ENCODE results near the gene TCERG1L. TPM values are rescaled to one million over a fixed set of nuclear protein-coding genes. Genes with fewer than 3 reads are reported as not detected.

Gene TCERG1L, protein sequence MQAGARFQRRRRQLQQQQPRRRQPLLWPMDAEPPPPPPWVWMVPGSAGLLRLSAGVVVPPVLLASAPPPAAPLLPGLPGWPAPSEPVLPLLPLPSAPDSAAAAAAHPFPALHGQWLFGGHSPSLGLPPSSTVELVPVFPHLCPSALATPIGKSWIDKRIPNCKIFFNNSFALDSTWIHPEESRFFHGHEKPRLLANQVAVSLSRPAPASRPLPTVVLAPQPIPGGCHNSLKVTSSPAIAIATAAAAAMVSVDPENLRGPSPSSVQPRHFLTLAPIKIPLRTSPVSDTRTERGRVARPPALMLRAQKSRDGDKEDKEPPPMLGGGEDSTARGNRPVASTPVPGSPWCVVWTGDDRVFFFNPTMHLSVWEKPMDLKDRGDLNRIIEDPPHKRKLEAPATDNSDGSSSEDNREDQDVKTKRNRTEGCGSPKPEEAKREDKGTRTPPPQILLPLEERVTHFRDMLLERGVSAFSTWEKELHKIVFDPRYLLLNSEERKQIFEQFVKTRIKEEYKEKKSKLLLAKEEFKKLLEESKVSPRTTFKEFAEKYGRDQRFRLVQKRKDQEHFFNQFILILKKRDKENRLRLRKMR
- not detected in 2 replicates for total RNA-seq

DNA sequence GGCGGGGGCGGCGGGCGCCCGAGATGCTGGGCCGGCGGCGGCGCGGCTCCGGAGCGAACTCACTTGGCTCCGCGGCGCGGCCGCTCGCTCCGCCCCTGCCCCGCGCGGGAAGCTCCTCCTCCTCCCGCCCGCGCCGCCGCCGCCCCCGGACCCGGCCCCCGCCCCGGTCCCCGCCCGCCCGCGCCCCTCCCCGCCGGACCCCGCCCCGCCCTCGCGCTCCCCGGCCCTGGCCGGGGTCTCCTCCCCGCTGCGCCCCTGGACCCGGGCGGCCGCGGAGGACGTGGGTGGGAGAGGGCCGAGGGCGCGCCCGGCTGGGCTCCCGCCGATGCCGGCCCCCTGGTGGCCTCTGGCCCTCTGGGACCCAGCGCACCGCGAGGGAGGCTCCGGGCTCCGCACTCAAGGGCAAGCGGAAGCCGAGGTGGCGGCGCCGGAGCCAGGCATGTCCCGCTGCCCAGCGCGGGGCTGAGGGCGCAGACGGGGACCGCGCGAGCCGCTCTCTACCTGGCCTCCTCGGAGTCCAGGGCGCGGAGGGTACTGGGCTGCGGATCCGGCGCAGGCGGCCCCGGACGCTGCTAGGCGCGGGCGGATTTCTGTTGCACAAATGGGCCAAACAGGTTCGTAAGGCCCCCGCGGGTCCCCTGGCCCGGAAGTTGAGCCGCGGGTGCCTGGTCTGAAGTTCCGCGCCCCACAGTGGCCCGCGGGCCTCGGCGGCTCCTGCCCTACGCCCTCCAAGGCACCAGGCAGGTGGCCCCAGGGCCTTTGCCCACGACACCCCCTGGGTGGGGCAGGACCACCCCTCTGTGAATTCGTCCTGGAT lies at the start of gene TCERG1L:
Gene TCERG1L (minus strand): TSS at position 61 of the 817 bp plus-strand sequence. CDS start 86 bp downstream, outside the sequence.
- peak; percentile 68 for DNase-seq
- H3K4me3 Mint-ChIP-seq: peak within 1 kb of the TSS; percentile 40
- H3K4me1 Mint-ChIP-seq: no peaks in the 10 kb centered on the region
- no peak within 1 kb of the TSS for H3K27ac Mint-ChIP-seq
- peaks cover 35% of the 10 kb centered on the region for H3K27me3 Mint-ChIP-seq
- intact Hi-C loops (cut with micrococcal nuclease): no loop called here
- no peaks in the 10 kb centered on the region for H3K9me3 Mint-ChIP-seq
- H3K36me3 Mint-ChIP-seq (ENCODE audit: low read depth): no peaks in the 10 kb centered on the region

DNA sequence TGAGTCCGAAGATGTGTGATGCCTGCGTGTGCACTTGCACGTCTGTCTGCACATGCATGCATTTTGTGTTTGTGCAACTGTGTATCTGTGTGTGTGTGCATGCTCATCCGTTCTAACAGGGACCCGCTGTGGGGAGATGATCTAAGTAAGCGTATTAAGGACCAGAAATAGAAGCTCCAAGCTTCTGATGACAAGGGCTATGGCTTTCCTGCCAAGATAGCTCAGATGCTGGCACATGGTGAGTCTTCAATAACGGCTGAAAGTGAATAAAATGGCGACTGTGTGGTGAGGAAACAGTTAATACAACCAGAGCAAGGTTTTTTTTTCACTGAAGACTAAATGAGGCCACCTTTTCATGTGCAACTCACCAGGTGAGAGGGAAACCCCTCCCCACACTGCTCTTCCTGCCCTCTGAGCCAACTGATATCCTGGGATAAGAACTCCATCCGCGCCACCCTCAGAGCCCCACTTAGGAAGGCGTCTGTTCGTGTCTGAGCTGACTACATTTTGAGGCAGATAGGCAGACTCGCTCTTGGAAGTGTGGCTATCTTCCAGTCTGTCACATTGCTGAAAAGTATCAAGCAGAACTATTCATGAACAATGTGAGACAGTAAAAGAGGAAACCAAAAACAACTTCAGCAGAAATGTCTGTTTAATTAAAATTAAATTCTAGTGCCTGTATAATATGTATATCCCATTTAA lies 47.4 kb upstream of the TCERG1L start:
- Mint-ChIP-seq H3K36me3 (ENCODE audit: low read depth) (no peaks in the 10 kb centered on the region), H3K27me3 (no peaks in the 10 kb centered on the region), H3K27ac (no peak overlapping the region), H3K9me3 (no peaks in the 10 kb centered on the region), H3K4me1 (no peaks in the 10 kb centered on the region), H3K4me3 (no peak overlapping the region)
- no peak for DNase-seq
- intact Hi-C loops (cut with micrococcal nuclease): no loop called here

DNA sequence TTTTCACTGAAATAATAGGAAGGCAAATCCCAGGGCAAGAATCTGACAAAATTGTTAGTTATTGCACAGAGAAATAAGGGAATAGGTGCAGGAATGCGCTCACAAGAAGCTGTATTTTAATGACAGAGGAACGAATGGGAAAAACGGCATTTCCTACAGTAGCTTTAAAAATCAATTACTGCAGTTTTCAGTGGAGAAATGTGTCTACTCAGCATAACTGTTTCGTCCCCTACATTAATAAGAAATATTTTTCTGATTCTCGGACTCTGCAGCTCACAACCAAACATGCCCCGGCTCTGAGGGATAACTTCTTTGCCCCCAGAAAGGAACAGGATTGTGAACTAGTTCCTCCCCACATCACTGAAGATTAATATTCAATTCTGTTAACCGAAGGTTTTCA lies 44.9 kb upstream of the TCERG1L start:
- H3K9me3 Mint-ChIP-seq: no peaks in the 10 kb centered on the region
- intact Hi-C loops (cut with micrococcal nuclease): no loop called here
- H3K4me3 Mint-ChIP-seq: no peak overlapping the region
- H3K27me3 Mint-ChIP-seq: no peaks in the 10 kb centered on the region
- H3K36me3 Mint-ChIP-seq (ENCODE audit: low read depth): no peaks in the 10 kb centered on the region
- no peaks in the 10 kb centered on the region for H3K4me1 Mint-ChIP-seq
- no peak overlapping the region for H3K27ac Mint-ChIP-seq
- DNase-seq: no peak

DNA sequence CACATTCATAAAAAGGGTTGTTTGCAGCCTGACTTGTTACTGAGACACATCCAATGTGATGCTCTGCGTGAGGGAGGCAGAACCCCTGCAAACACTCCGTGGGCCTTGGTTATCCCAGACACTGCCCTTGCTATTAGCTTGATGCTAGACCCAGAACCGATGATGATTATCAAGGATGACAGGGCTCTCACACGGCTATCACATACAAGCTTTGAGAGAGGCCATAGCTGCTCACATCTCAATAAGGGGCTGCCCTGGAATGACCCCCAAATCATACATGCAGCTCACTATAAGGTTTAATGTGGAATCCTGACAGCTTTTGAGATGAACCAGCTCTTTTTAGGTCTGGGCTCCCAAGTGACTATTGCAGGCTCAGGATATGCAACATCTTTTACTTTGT lies 44.4 kb upstream of the TCERG1L start:
- Mint-ChIP-seq H3K4me3 (no peak overlapping the region), H3K4me1 (no peaks in the 10 kb centered on the region), H3K27ac (no peak overlapping the region), H3K27me3 (no peaks in the 10 kb centered on the region), H3K36me3 (ENCODE audit: low read depth) (no peaks in the 10 kb centered on the region), H3K9me3 (no peaks in the 10 kb centered on the region)
- intact Hi-C loops (cut with micrococcal nuclease): no loop called here
- no peak for DNase-seq

DNA sequence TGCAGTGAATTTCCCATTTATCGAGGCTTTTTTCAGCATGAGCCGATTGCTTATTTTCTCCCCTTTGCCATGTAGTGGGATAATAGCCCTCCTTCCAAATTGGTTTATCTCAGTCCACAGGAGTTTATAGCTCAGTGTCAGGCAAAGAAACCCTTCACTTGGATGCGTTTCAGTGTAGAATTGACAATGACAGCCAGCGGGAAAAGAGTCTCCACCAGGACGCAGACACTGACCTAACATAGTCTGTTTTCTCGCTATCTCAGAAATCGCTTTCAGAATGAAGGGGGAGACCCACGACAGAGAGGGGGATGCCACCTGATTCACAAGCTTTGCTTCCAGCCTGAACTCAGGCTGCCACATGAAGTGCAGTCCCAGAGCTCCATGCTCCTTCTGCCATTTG lies 43.5 kb upstream of the TCERG1L start:
- Mint-ChIP-seq H3K36me3 (ENCODE audit: low read depth) (no peaks in the 10 kb centered on the region), H3K9me3 (no peaks in the 10 kb centered on the region), H3K27ac (no peak overlapping the region), H3K4me1 (no peaks in the 10 kb centered on the region), H3K27me3 (no peaks in the 10 kb centered on the region), H3K4me3 (no peak overlapping the region)
- no peak for DNase-seq
- intact Hi-C loops (cut with micrococcal nuclease): no loop called here

DNA sequence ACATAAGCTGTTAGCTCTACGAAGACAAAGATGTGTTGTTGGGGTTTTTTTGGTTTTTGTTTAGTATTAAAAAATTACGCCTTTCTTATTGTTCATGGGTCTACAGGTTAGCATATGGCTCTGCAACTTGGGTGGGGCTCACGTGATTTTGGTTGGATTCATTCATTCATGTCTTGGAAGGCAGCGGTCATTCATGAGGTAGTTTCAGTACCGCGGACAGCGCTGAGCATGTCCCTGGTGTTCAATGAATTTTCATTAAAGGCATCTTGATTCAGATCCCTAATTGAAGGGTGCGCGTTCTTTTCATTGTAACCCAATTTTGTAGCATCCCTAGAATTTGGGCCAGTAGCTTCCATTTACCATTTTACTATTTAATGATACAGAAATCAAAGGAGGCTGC lies 42.9 kb upstream of the TCERG1L start:
- Mint-ChIP-seq H3K27me3 (no peaks in the 10 kb centered on the region), H3K9me3 (no peaks in the 10 kb centered on the region), H3K27ac (no peak overlapping the region), H3K4me1 (no peaks in the 10 kb centered on the region), H3K4me3 (no peak overlapping the region), H3K36me3 (ENCODE audit: low read depth) (no peaks in the 10 kb centered on the region)
- intact Hi-C loops (cut with micrococcal nuclease): no loop called here
- peak; percentile 57 for DNase-seq

DNA sequence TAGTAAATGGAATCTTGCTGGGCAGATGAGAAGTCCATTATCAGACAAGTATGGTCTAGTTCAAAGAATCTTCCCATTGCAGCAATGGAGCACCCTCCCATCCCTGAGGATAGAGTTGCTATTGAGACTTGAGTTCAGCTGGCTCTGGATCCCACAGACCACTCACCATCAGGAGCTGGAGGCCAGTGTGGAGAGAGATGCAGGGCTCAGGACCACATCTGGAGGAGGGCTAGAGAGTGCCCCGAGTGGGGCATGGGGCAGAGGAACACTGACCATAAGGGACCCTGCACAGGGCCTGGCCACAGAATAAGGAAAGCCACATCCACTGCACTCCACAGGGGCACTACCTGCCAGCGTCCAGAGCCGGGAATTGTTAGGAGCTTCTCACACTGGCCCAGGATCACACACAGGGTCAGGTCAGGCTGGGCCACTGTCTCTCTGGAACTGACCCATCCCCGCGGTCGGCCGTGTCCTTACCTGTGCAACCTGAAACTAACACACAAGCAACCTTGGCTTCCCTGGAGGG lies 41.3 kb upstream of the TCERG1L start:
- H3K9me3 Mint-ChIP-seq: no peaks in the 10 kb centered on the region
- H3K27ac Mint-ChIP-seq: no peak overlapping the region
- no peaks in the 10 kb centered on the region for H3K36me3 Mint-ChIP-seq (ENCODE audit: low read depth)
- intact Hi-C loops (cut with micrococcal nuclease): no loop called here
- H3K27me3 Mint-ChIP-seq: no peaks in the 10 kb centered on the region
- DNase-seq: no peak
- H3K4me3 Mint-ChIP-seq: no peak overlapping the region
- no peaks in the 10 kb centered on the region for H3K4me1 Mint-ChIP-seq

DNA sequence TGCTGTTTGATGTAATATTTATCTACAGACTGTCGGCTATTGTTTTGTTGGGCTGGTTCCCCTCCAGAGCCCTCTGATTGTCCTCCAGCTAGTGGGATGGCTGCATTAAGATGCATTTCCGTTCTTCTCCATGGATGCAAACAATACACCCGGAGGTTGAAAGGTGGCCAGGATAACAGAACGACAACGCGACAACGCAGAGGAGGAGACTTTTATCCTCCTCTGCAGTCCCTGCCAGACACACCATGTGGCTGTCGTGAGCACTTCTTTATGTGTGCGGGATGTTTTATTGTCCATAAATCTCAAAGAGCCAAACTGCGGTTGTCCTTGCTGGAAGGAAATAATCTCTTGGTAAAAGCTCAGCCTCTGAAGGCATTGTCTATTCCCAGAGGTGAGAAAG lies 39.1 kb upstream of the TCERG1L start:
- Mint-ChIP-seq H3K9me3 (peaks cover 4% of the 10 kb centered on the region), H3K4me3 (no peak overlapping the region), H3K4me1 (no peaks in the 10 kb centered on the region), H3K27ac (no peak overlapping the region), H3K27me3 (no peaks in the 10 kb centered on the region), H3K36me3 (ENCODE audit: low read depth) (no peaks in the 10 kb centered on the region)
- intact Hi-C loops (cut with micrococcal nuclease): no loop called here
- no peak for DNase-seq

DNA sequence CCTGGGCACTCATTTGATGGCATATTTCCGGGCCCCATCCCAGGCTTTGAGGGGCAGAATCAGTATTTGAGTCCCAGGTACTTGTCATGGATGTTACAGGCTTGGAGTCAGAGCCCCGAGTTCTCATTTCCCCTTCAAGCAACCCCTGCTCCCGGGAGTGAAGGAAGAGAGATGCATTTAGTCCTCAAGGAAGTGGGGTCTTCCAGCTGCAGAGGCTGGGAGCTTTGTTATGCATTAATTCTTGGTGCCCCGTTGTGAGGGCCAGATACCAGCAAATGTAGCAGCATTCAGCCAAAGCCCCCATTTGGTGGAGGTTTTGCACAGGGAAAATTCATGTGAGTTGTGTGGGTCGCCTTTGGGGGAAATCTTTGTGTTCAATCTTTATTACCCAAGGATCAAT lies 38.7 kb upstream of the TCERG1L start:
- Mint-ChIP-seq H3K9me3 (peaks cover 4% of the 10 kb centered on the region), H3K4me3 (no peak overlapping the region), H3K27me3 (no peaks in the 10 kb centered on the region), H3K36me3 (ENCODE audit: low read depth) (no peaks in the 10 kb centered on the region), H3K4me1 (no peaks in the 10 kb centered on the region), H3K27ac (no peak overlapping the region)
- no peak for DNase-seq
- intact Hi-C loops (cut with micrococcal nuclease): no loop called here

DNA sequence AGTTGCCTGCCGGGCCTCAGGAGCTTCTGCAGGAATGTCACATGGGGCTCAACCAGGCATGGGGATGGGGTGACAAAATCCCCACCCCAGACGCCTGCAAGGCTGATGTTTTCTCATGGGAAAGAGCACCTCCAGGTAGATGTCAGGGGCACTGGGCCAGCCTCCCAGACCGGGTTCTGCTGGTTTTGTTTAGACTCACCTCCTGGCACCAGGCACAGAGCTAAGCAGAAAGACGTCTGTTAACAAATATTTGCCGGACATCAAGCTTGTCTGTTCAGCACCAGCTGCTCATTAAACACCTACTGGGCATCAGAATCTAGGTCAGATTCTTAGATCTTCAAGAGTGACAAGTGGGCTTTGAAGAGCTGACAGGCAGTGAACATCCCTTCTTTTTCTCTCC lies 34.9 kb upstream of the TCERG1L start:
- H3K27me3 Mint-ChIP-seq: no peaks in the 10 kb centered on the region
- DNase-seq: no peak
- intact Hi-C loops (cut with micrococcal nuclease): no loop called here
- no peaks in the 10 kb centered on the region for H3K4me1 Mint-ChIP-seq
- H3K36me3 Mint-ChIP-seq (ENCODE audit: low read depth): no peaks in the 10 kb centered on the region
- H3K27ac Mint-ChIP-seq: no peak overlapping the region
- H3K9me3 Mint-ChIP-seq: peaks cover 4% of the 10 kb centered on the region
- no peak overlapping the region for H3K4me3 Mint-ChIP-seq

DNA sequence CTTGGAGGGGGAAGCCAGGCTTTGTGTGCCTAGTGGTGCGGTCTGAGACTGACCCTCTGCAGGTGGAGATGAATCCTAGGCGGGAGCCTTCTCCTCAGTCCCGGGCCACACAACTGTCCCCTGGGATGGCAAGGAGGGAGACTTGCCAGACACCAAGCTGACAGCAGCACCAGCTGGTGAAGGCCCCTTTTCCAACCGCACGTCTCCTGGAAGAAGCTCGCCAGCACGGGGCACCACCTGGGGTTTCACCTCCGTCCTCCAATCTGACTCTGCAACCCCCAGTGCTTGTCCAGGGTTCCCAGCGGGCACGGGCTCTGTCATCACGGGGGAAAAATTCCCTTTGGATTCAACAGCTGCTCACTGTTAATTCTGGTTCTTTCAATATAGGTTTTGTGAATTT lies 34.2 kb upstream of the TCERG1L start:
- peaks cover 6% of the 10 kb centered on the region for H3K9me3 Mint-ChIP-seq

DNA sequence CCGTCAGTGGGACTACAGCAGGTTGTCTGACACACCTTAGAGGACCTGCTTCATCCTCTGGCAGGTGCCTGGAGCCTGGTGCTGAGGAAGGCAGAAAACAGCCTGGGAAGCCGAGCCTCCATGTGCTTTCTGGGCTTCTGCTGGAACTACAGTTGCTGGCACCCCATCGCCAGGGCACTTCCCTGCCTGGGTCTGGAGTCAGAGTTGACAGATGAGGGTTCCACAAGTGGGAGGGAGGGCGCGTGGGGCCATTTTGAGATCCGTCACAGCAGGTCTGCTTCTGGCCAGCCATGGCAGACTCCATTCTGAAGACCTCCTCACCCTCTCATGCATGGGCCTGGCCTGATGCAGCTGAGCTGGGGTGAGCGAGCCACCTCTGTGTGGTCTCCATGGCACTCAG lies 33.2 kb upstream of the TCERG1L start:
- H3K4me1 Mint-ChIP-seq: no peaks in the 10 kb centered on the region
- H3K9me3 Mint-ChIP-seq: peaks cover 10% of the 10 kb centered on the region
- no peak overlapping the region for H3K4me3 Mint-ChIP-seq
- no peak for DNase-seq
- no peaks in the 10 kb centered on the region for H3K36me3 Mint-ChIP-seq (ENCODE audit: low read depth)
- H3K27ac Mint-ChIP-seq: no peak overlapping the region
- no peaks in the 10 kb centered on the region for H3K27me3 Mint-ChIP-seq
- intact Hi-C loops (cut with micrococcal nuclease): no loop called here

More for the DNA sequence above, 34.2 kb upstream of the TCERG1L start:
- no peaks in the 10 kb centered on the region for H3K36me3 Mint-ChIP-seq (ENCODE audit: low read depth)
- H3K27ac Mint-ChIP-seq: no peak overlapping the region
- intact Hi-C loops (cut with micrococcal nuclease): no loop called here
- no peak for DNase-seq
- no peak overlapping the region for H3K4me3 Mint-ChIP-seq
- H3K4me1 Mint-ChIP-seq: no peaks in the 10 kb centered on the region
- H3K27me3 Mint-ChIP-seq: no peaks in the 10 kb centered on the region

DNA sequence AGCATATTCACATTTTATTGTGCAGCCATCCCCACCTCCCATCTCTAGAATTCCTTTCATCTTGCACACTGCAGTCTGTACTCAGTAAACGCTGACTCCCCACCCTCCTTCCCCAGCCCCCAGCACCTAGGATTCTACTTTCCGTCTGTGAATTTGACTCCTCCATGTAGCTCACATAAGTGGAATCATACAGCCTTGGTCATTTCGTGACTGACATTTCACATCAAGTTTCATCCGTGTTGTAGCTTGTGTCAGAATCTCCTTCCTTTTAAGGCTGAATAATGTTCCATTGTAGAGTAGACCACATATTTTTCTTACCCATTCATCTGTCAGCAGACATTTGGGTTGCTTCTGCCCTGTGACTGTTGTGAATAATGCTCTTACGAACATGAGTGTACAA lies 26.2 kb upstream of the TCERG1L start:
- H3K27me3 Mint-ChIP-seq: no peaks in the 10 kb centered on the region
- H3K27ac Mint-ChIP-seq: no peak overlapping the region
- H3K4me1 Mint-ChIP-seq: no peaks in the 10 kb centered on the region
- no peak overlapping the region for H3K4me3 Mint-ChIP-seq
- no peaks in the 10 kb centered on the region for H3K36me3 Mint-ChIP-seq (ENCODE audit: low read depth)
- intact Hi-C loops (cut with micrococcal nuclease): no loop called here
- H3K9me3 Mint-ChIP-seq: peaks cover 6% of the 10 kb centered on the region
- no peak for DNase-seq

Measured in activated CD4-positive, alpha-beta T cell treated with anti-CD3 and anti-CD28 coated beads, Interleukin-2, amount 10 ng/mL, durations not matched to agents 24 days and 14 days (primary cell).